Esophagus (tissue), 2 donors: ENCODE measurements around the gene HTR2C. TPM values are rescaled to one million over a fixed set of nuclear protein-coding genes. Genes with fewer than 3 reads are reported as not detected.
"Not testable (repeated sequence)": the region's sequence is repeated elsewhere in the genome, so short reads cannot be mapped to it uniquely, and the experiment has no call there.

Experiments
- H3K27ac ChIP-seq, 2 donors: one replicate each; pipeline ENCODE4 v1.5.1; 2013; ENCODE audit warnings: low read depth in 2 of 2, mild to moderate bottlenecking in 2 of 2, inconsistent platforms in 1 of 2, low read length in 1 of 2, moderate library complexity in 1 of 2
- H3K27me3 ChIP-seq, 2 donors: one replicate each; pipeline ENCODE4 v1.6.1; 2013; ENCODE audit warnings: low read length in 2 of 2, control low read depth in 1 of 2, mild to moderate bottlenecking in 1 of 2; ENCODE audit not compliant: insufficient read depth in 2 of 2, control insufficient read depth in 1 of 2
- H3K36me3 ChIP-seq, 2 donors: one replicate each; pipeline ENCODE4 v1.6.1; 2013; ENCODE audit warnings: low read length in 1 of 2; ENCODE audit not compliant: control insufficient read depth in 2 of 2, insufficient read depth in 2 of 2
- H3K4me1 ChIP-seq, 2 donors: one replicate each; pipeline ENCODE4 v1.6.1; 2013; ENCODE audit warnings: low read length in 1 of 2; ENCODE audit not compliant: control insufficient read depth in 2 of 2, insufficient read depth in 2 of 2
- H3K4me3 ChIP-seq, 2 donors: one replicate each; pipeline ENCODE4 v1.5.1; 2013; ENCODE audit warnings: low read length in 2 of 2, mild to moderate bottlenecking in 2 of 2, low read depth in 1 of 2, moderate library complexity in 1 of 2
- H3K9me3 ChIP-seq, 2 donors: one replicate each; pipeline ENCODE4 v1.6.1; 2013; ENCODE audit warnings: mild to moderate bottlenecking in 2 of 2, low read depth in 1 of 2, low read length in 1 of 2, moderate library complexity in 1 of 2; ENCODE audit not compliant: control insufficient read depth in 2 of 2, insufficient read depth in 1 of 2
- WGBS, 2 donors: extraction: QIAGEN DNeasy Blood & Tissue Kit; methylation state at CpG; one replicate each; pipeline ENCODE4 v1.1.7; 2013; 5-methylcytosine and 5-hydroxymethylcytosine counted together
- polyA plus RNA-seq, 2 donors: library from polyadenylated mRNA; stranded (reverse); fragments of 200-250 nt; gene quantifications; one replicate each; pipeline ENCODE4 v1.2.3, GENCODE V29; 2013
- donor health status: healthy with polysubstance abuse.
- donor health status: Bipolar disorder and iron deficiency.

HTR2C gene
- polyA plus RNA-seq, 2 donors, result 0.01 TPM; not detected in 1

DNA sequence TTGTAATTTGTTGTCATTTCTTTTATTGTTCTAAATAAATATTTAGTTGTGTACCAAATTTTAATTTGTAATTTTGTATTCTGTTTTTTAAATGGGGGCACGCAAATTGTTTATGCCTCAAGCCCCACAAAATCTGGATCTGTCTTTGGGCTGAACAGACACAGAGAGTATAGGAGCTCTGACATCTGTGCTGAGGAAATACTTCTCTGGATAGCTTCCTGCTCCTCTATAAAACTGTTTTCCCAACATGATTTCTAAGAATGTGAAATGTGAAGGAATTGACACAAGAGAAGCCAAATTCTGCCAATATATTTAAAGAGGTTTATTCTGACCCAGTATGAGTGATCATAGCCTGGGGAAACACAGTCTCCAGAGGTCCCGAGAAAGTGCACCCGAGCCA lies 340.5 kb downstream of the HTR2C start:
- Histone ChIP-seq H3K4me3 (no peak overlapping the region), H3K9me3 (no peaks in the 10 kb centered on the region), H3K36me3 (no peaks in the 10 kb centered on the region), H3K27me3 (no peaks in the 10 kb centered on the region), H3K27ac (no peak overlapping the region), H3K4me1 (no peaks in the 10 kb centered on the region)
- WGBS, 2 donors, result 54 to 55% methylated on average over 3 of the region's 3 CpGs

DNA sequence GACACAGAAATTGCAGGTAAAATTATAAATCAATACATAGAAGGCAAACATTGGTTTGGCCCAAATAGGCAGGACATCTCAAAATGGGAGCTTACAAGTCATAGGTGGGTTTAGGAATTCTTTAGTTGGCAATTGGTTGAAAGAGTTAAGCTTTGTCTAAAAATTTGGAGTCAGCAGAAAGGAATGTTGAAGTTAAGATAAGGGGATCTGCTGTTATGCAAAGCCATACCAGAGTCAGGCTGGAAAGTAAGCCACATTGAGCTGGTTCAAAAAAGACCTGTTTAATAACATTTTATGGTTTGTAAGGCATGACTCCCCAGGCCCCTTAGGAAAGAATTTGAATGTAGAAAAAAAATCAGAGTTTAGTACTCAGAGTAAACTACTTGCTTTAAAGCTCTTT lies 341.0 kb downstream of the HTR2C start:
- H3K27ac ChIP-seq, result no peak overlapping the region
- H3K9me3 ChIP-seq, result no peaks in the 10 kb centered on the region
- H3K4me3 ChIP-seq, result no peak overlapping the region
- no peaks in the 10 kb centered on the region for H3K27me3 ChIP-seq
- H3K36me3 ChIP-seq, result no peaks in the 10 kb centered on the region
- H3K4me1 ChIP-seq, result no peaks in the 10 kb centered on the region

DNA sequence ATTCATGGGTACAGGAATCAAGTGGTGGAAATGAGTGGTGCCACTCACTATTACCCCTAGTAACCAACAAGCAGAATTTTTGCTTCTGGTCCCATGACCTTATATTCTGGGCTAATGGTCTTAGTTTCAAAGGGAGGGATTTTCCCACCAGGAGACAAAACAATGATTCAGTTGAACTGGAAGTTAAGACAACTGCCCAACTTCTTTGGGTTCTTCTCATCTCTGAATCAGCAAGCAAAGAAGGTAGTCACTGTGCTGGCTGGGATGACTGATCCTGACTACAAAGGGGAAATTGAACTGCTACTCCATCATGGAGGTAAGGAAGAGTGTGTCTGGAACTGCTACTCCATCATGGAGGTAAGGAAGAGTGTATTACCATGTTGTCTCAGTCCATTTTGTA lies 346.3 kb downstream of the HTR2C start:
- peaks cover 3 to 7% of the 10 kb centered on the region in 2 donors for H3K9me3 ChIP-seq
- no peaks in the 10 kb centered on the region for H3K36me3 ChIP-seq
- no peak overlapping the region for H3K27ac ChIP-seq
- no peak overlapping the region for H3K4me3 ChIP-seq
- H3K27me3 ChIP-seq, result no peaks in the 10 kb centered on the region
- no peaks in the 10 kb centered on the region for H3K4me1 ChIP-seq

DNA sequence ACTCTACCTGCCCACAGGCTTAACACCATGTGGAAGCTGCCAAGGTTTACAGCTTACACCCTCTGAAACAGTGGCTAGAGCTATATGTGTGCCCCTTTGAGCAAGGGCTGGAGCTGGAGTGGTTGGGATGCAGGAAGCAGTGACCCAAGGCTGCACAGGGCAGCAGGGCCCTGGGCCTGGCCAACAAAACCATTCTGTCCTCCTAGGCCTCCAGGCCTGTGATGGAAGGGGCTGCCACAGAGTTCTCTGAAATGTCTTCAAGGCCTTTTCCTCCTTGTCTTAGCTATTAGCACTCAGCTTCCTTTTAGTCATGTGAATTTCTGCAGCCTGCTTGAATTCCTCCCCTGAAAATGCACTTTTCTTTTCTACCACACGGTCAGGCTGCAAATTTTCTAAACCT lies 348.7 kb downstream of the HTR2C start:
- WGBS, 2 donors, result 84 to 90% methylated on average over 1 of the region's 1 CpG
- Histone ChIP-seq H3K27me3 (no peaks in the 10 kb centered on the region), H3K27ac (no peak overlapping the region), H3K4me1 (no peaks in the 10 kb centered on the region), H3K4me3 (no peak overlapping the region), H3K36me3 (no peaks in the 10 kb centered on the region), H3K9me3 (peaks cover 3 to 7% of the 10 kb centered on the region in 2 donors)

DNA sequence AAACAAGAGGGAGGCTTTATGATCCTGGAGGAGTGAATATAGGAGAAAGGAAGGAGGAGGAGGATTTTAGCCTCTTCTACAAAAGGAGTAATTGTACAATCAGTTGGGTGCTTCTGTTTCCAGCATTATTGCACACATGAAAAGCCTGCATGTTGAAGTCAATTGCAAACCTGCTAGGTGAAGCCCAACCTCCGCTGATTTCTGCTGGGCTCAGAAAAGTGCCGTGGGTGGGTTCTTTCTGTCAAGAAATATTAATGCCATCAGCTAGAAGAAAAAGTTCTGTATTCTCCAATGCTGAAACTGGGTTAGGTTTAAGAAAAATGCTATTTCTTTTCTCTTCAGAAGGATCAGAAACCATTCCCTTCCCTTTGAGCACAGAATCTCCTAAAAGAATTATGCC lies 349.4 kb downstream of the HTR2C start:
- H3K36me3 ChIP-seq, H3K27ac ChIP-seq, H3K9me3 ChIP-seq, H3K4me1 ChIP-seq, H3K4me3 ChIP-seq, H3K27me3 ChIP-seq: not testable (repeated sequence)
- WGBS, 2 donors, result 45 to 49% methylated on average over 2 of the region's 2 CpGs

DNA sequence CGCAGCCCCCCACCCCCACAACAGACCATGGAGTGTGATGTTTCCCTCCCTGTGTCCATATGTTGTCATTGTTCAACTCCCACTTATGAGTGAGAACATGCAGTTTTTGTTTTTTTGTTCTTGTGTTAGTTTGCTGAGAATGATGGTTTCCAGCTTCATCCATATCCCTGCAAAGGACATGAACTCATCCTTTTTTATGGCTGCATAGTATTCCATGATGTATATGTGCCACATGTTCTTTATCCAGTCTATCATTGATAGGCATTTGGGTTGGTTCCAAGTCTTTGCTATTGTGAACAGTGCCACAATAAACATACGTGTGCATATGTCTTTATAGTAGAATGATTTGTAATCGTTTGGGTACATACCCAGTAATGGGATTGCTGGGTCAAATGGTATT lies 353.2 kb downstream of the HTR2C start:
- not testable (repeated sequence) for H3K4me1 ChIP-seq, H3K9me3 ChIP-seq, H3K27ac ChIP-seq, H3K27me3 ChIP-seq, H3K4me3 ChIP-seq, H3K36me3 ChIP-seq
- WGBS, 2 donors, result 81 to 84% methylated on average over 3 of the region's 3 CpGs

DNA sequence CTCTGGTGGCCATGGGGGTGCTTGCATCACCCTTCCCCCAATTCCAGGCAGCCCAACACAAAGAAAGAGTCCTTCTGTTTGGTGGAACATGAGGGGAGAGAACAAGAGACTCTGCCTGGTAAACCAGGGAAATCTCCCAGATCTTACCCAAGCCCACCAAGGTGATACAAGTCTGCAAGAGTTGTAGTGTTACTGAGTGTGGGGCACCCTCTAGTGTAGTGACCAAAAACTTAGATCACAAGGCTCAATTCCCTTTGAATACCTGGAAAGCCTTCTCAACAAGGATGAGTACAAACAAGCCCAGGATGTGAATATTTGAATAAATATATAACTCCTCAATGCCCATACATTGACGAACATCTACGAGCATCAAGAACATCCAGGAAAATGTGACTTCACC lies 368.8 kb downstream of the HTR2C start:
- H3K27me3 ChIP-seq, result no peaks in the 10 kb centered on the region
- 83 to 88% methylated on average over 2 of the region's 2 CpGs for WGBS, 2 donors
- no peaks in the 10 kb centered on the region for H3K36me3 ChIP-seq
- no peak overlapping the region for H3K4me3 ChIP-seq
- H3K27ac ChIP-seq, result no peak overlapping the region
- no peaks in the 10 kb centered on the region for H3K4me1 ChIP-seq
- no peaks in the 10 kb centered on the region for H3K9me3 ChIP-seq
